ENCODE measurements around the gene HDAC9. TPM values are rescaled to one million over a fixed set of nuclear protein-coding genes. Genes with fewer than 3 reads are reported as not detected.
A peak's percentile ranks its signal among the peaks of the same experiment; 100 is the strongest.
"Not testable (repeated sequence)": the region's sequence is repeated elsewhere in the genome, so short reads cannot be mapped to it uniquely, and the experiment has no call there.

The HDAC9 gene
- total RNA-seq, 2 experiments from 2014 or later: 0.22 to 0.33 TPM

DNA sequence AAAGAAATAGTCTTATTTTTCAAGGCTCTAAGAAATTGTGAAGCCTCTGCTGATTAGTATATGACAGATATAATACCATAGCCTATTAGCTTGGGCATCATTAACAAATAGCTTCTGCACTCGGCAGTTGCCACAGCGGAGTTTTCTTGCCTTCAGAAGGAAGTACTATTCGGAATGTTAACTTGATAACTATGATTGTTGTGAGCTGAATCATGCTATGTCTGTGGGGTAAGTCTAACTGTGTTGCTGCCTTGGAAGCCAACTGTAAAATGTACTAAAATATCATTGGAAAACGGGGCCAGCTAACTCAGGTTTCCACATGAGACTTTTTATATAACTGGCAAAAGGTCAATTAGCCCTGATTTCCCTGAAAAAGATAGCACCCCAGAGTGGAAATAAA, 528.7 kb downstream of the HDAC9 start:
- Mint-ChIP-seq H3K4me1 (no peaks in the 10 kb centered on the region), H3K9me3 (no peaks in the 10 kb centered on the region), H3K27me3 (no peaks in the 10 kb centered on the region), H3K36me3 (ENCODE audit: low read depth) (no peaks in the 10 kb centered on the region), H3K4me3 (no peak overlapping the region), H3K27ac (no peak overlapping the region)
- ChIA-PET CTCF (no interaction called here), POLR2A (no interaction called here)
- no peak for DNase-seq

DNA sequence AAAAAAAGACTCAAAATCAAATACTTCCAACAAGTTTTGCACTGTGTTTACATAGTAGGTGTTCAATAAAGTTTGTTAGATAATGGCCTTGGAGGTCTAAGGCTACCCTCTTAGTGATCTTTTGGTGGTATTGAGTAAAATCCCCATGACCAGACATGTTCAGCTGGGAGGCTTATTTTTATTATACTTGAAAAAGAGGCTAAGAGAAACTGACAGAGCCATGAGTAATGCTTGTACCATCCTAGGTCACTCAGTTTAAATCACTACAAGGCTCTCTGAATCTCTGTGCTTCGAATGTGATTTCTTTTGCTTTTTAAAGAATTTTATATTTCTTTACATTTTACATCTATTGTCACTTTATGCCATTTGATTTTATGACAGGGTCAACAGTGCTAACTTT, 531.3 kb downstream of the HDAC9 start:
- no peak overlapping the region for H3K4me3 Mint-ChIP-seq
- ChIA-PET POLR2A (no interaction called here), CTCF (no interaction called here)
- H3K36me3 Mint-ChIP-seq (ENCODE audit: low read depth): no peaks in the 10 kb centered on the region
- H3K4me1 Mint-ChIP-seq: no peaks in the 10 kb centered on the region
- H3K9me3 Mint-ChIP-seq: no peaks in the 10 kb centered on the region
- no peak overlapping the region for H3K27ac Mint-ChIP-seq
- H3K27me3 Mint-ChIP-seq: no peaks in the 10 kb centered on the region
- DNase-seq: no peak

DNA sequence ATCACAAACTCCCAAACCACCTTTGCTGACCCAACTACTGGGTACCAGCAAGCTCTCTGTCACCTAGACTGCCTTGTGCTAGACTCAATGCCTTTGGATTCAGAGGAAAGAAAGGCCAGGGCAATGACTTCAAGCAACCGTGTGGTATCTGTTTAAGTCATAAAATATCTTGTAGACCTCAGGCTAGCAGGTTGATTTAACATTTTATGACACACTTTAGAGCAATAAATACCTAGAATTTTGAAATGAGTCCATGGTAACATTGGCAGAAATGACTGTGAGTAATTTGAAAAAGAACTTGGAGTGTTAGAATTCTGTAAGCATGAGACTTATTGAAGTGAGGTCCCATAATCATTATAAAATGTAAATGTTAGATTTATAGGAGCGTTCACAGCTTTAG, 534.7 kb downstream of the HDAC9 start:
- H3K4me1 Mint-ChIP-seq: no peaks in the 10 kb centered on the region
- POLR2A ChIA-PET: no interaction called here
- peaks cover 6% of the 10 kb centered on the region for H3K9me3 Mint-ChIP-seq
- H3K27ac Mint-ChIP-seq: no peak overlapping the region
- CTCF ChIA-PET: no interaction called here
- H3K4me3 Mint-ChIP-seq: no peak overlapping the region
- no peaks in the 10 kb centered on the region for H3K36me3 Mint-ChIP-seq (ENCODE audit: low read depth)
- H3K27me3 Mint-ChIP-seq: no peaks in the 10 kb centered on the region
- no peak for DNase-seq

DNA sequence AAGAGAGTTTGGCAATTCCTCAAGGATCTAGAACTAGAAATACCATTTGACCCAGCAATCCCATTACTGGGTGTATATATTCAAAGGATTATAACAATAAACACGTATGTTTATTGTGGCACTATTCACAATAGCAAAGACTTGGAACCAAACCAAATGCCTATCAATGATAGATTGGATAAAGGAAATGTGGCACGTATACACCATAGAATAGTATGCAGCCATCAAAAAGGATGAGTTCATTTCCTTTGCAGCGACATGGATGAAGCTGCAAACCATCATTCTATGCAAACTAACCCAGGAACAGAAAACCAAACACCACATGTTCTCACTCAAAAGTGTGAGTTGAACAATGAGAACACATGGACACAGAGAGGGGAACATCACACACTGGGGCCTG, 537.4 kb downstream of the HDAC9 start:
- H3K27ac Mint-ChIP-seq; H3K4me1 Mint-ChIP-seq; DNase-seq; POLR2A ChIA-PET; H3K27me3 Mint-ChIP-seq; H3K4me3 Mint-ChIP-seq; H3K36me3 Mint-ChIP-seq (ENCODE audit: low read depth); CTCF ChIA-PET: not testable (repeated sequence)
- H3K9me3 Mint-ChIP-seq: peaks cover 16% of the 10 kb centered on the region

DNA sequence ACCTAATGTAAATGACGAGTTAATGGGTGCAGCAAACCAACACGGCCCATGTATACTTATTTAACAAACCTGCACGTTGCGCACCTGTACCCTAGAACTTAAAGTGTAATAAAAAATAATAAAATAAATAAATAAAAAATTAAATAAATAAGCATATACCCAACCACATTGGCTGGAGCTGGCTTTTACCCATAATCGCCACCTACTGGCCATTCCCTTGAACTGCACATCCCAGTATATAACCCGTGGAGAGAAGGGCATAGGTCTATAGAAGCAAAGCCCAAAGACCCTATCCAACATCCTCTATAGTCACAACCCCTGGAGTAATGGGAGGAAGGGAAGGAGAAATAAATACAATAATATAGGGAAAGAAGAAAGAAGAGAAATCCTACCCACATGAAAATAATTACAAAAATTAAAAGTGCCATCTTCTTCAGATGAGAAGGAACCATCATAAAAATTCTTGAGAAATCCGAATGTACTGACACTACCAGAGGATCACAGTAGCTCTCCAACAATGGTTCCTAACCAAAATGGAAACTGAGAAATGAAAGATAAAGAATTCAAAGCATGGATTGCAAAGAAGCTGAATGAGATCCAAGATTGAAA, 556.3 kb downstream of the HDAC9 start:
- DNase-seq: peak; percentile 36
- H3K4me1 Mint-ChIP-seq: no peaks in the 10 kb centered on the region
- CTCF ChIA-PET: interaction anchor here (0.6 to 0.7 kb wide), 2 partner anchors 55 to 372 kb away, joined by 3 read pairs; no protein-coding TSS in a partner anchor

More for the DNA sequence above, 556.3 kb downstream of the HDAC9 start:
- no peaks in the 10 kb centered on the region for H3K36me3 Mint-ChIP-seq (ENCODE audit: low read depth)
- H3K4me3 Mint-ChIP-seq: no peak overlapping the region
- no peak overlapping the region for H3K27ac Mint-ChIP-seq
- no peaks in the 10 kb centered on the region for H3K27me3 Mint-ChIP-seq
- peaks cover 5% of the 10 kb centered on the region for H3K9me3 Mint-ChIP-seq
- POLR2A ChIA-PET: no interaction called here
